Thyroid gland (tissue), 4 donors: Measurements from ENCODE around the gene BTBD16. TPM values are rescaled to one million over a fixed set of nuclear protein-coding genes. Genes with fewer than 3 reads are reported as not detected.

Experiments used
- DNase-seq, 2 donors: peaks; one replicate each; pipeline ENCODE4 v3.0.0-alpha.2; 2019
- H3K27ac ChIP-seq, 3 donors: fragments of 200-600 bp; sonication (generic); 1 replicate in 2 of 3; 2 replicates in 1 of 3; pipeline ENCODE4 v1.5.1; 2016 to 2019; ENCODE audit warnings: mild to moderate bottlenecking in 1 of 3, moderate library complexity in 1 of 3
- H3K27me3 ChIP-seq: fragments of 200-600 bp; sonication (generic); one replicate; pipeline ENCODE4 v1.5.1; 2019
- H3K36me3 ChIP-seq, 2 donors: fragments of 200-600 bp; sonication (generic); one replicate each; pipeline ENCODE4 v1.5.1; 2016 to 2019
- H3K4me1 ChIP-seq, 2 donors: fragments of 200-600 bp; sonication (generic); one replicate each; pipeline ENCODE4 v1.5.1; 2017 to 2019
- H3K4me3 ChIP-seq, 3 donors: fragments of 200-600 bp; sonication (generic); replicated peaks in 1 of 3; 1 replicate in 2 of 3; 2 replicates in 1 of 3; pipeline ENCODE4 v1.5.1; 2016; ENCODE audit warnings: mild to moderate bottlenecking in 1 of 3
- H3K9me3 ChIP-seq: fragments of 200-600 bp; sonication (generic); one replicate; pipeline ENCODE4 v1.5.1; 2017
- CTCF ChIP-seq, 6 experiments: fragments of 200-600 bp in 3 of 6; fragments of 450-650 bp in 3 of 6; sonication (generic) in 3 of 6; IDR thresholded peaks; one replicate each; pipeline ENCODE4 v1.5.1; 2016 to 2019; ENCODE audit warnings: antibody characterized with exemption in 6 of 6, mild to moderate bottlenecking in 2 of 6, inconsistent platforms in 1 of 6, moderate library complexity in 1 of 6
- POLR2A ChIP-seq, 2 donors: fragments of 450-650 bp; IDR thresholded peaks; one replicate each; pipeline ENCODE4 v1.6.1; 2017; ENCODE audit warnings: antibody characterized with exemption in 2 of 2, mild to moderate bottlenecking in 2 of 2, moderate library complexity in 1 of 2
- WGBS, 2 donors: methylation state at CpG; one replicate each; pipeline ENCODE4 v1.1.5; 2017; 5-methylcytosine and 5-hydroxymethylcytosine counted together
- intact Hi-C: fragments of 100-400 bp; cut with DNase I; formaldehyde crosslinking; loops from one replicate; pipeline ENCODE4 v1.15.1; 2023
- total RNA-seq, 4 donors: library from RNA; depleted of rRNA; stranded (reverse); fragments of >200 nt; gene quantifications; one replicate each; pipeline ENCODE4 v1.2.3, GENCODE V29; 2016

BTBD16 gene
- total RNA-seq, 4 donors from 2014 or later = 0.11 TPM; not detected in 3

- no peak overlapping the region for H3K4me3 ChIP-seq
- H3K27me3 ChIP-seq = no peaks in the 10 kb centered on the region
- 38 to 40% methylated on average over 13 to 16 of the region's 25 CpGs for WGBS, 2 donors
- no peaks in the 10 kb centered on the region for H3K9me3 ChIP-seq
- H3K27ac ChIP-seq = peak overlapping the region; percentile 66 to 94 (median 86)
- intact Hi-C loops = no loop called here
- no peak for TF ChIP-seq CTCF (IDR thresholded peaks at IDR 0.05)
- no peak for TF ChIP-seq POLR2A (IDR thresholded peaks at IDR 0.05)
- H3K36me3 ChIP-seq = peaks cover 0 to 12% of the 10 kb centered on the region in 2 donors
- H3K4me1 ChIP-seq = peaks cover 7 to 18% of the 10 kb centered on the region in 2 donors
- peak; percentile 70 to 80 for DNase-seq
Measured at GRCh38 chr10:122258136-122259074, 12.7 kb upstream of the BTBD16 start.

- WGBS, 2 donors = 81 to 83% methylated on average over 4 of the region's 4 CpGs
- H3K27me3 ChIP-seq = no peaks in the 10 kb centered on the region
Measured at GRCh38 chr10:122259075-122259466, 12.0 kb upstream of the BTBD16 start.

GRCh38 chr10:122261584-122261983 lies 9.5 kb upstream of the BTBD16 start:
- no peak for DNase-seq
- no peaks in the 10 kb centered on the region for H3K9me3 ChIP-seq
- 78 to 87% methylated on average over 1 of the region's 1 CpG for WGBS, 2 donors
- H3K4me1 ChIP-seq = peaks cover 32 to 48% of the 10 kb centered on the region in 2 donors
- H3K36me3 ChIP-seq = no peaks in the 10 kb centered on the region
- no peak overlapping the region for H3K4me3 ChIP-seq
- H3K27ac ChIP-seq = no peak overlapping the region
- H3K27me3 ChIP-seq = no peaks in the 10 kb centered on the region
- intact Hi-C loops = no loop called here
- TF ChIP-seq CTCF (IDR thresholded peaks at IDR 0.05) (no peak), POLR2A (IDR thresholded peaks at IDR 0.05) (no peak)

More at GRCh38 chr10:122259075-122259466, 12.0 kb upstream of the BTBD16 start:
- Histone ChIP-seq H3K9me3 (no peaks in the 10 kb centered on the region), H3K4me3 (no peak overlapping the region), H3K4me1 (peaks cover 13 to 23% of the 10 kb centered on the region in 2 donors), H3K27ac (peak overlapping the region; percentile 66 to 94 (median 86)), H3K36me3 (peaks cover 0 to 5% of the 10 kb centered on the region in 2 donors)
- no peak for TF ChIP-seq POLR2A (IDR thresholded peaks at IDR 0.05)
- TF ChIP-seq CTCF (IDR thresholded peaks at IDR 0.05) = no peak
- DNase-seq = no peak
- intact Hi-C loops = no loop called here

GRCh38 chr10:122263971-122264370 lies 7.1 kb upstream of the BTBD16 start:
- peak; percentile 41 to 72 for DNase-seq
- no peaks in the 10 kb centered on the region for H3K36me3 ChIP-seq
- H3K27ac ChIP-seq = peak overlapping the region; percentile 67 to 92 (median 84)
- intact Hi-C loops = no loop called here
- no peak overlapping the region for H3K4me3 ChIP-seq
- 30 to 32% methylated on average over 1 of the region's 1 CpG for WGBS, 2 donors
- H3K27me3 ChIP-seq = no peaks in the 10 kb centered on the region
- peaks cover 35 to 51% of the 10 kb centered on the region in 2 donors for H3K4me1 ChIP-seq
- TF ChIP-seq POLR2A (IDR thresholded peaks at IDR 0.05) = peak in 1 of 2 donors; percentile 54
- no peak for TF ChIP-seq CTCF (IDR thresholded peaks at IDR 0.05)
- no peaks in the 10 kb centered on the region for H3K9me3 ChIP-seq

- no peak overlapping the region for H3K4me3 ChIP-seq
- H3K36me3 ChIP-seq = no peaks in the 10 kb centered on the region
- DNase-seq = no peak
- peaks cover 35 to 54% of the 10 kb centered on the region in 2 donors for H3K4me1 ChIP-seq
- H3K27ac ChIP-seq = peak overlapping the region; percentile 67 to 92 (median 84)
- 91 to 100% methylated on average over 1 of the region's 1 CpG for WGBS, 2 donors
- H3K9me3 ChIP-seq = no peaks in the 10 kb centered on the region
- intact Hi-C loops = no loop called here
- TF ChIP-seq CTCF (IDR thresholded peaks at IDR 0.05) (no peak), POLR2A (IDR thresholded peaks at IDR 0.05) (no peak)
- no peaks in the 10 kb centered on the region for H3K27me3 ChIP-seq
Measured at GRCh38 chr10:122264436-122264835, 6.7 kb upstream of the BTBD16 start.
